ENCODE results near the gene BRD3OS. TPM values are rescaled to one million over a fixed set of nuclear protein-coding genes. Genes with fewer than 3 reads are reported as not detected.

Gene BRD3OS
- total and polyA plus RNA-seq, 2 of the 4 experiments (the other 2 are of a cell fraction) = 15.8 to 20.7 TPM

DNA sequence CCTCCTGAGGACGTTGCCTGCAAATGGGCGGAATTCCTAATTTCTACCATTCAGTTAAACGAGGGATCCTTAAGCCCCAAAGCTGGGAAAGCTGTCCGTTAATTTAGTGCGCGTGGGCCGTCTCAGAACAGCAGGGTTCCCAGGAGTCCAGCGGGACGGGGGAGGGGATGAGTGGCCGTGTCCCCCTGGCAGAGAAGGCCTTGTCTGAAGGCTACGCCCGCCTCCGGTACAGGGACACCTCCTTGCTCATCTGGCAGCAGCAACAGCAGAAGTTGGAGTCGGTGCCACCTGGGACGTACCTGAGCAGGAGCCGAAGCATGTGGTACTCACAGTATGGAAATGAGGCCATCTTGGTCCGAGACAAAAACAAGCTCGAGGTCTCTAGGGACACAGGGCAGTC is 1.3 kb downstream of the BRD3OS start:
- dilution Hi-C loops (cut with HindIII; ENCODE audit: low sequenced_read_pairs, unreplicated experiment) = no loop called here
- Histone ChIP-seq H4K20me1 (ENCODE audit: insufficient read depth, low read length) (no peaks in the 10 kb centered on the region), H3K14ac (replicated peaks; ENCODE audit: low read depth, low read length) (no peak overlapping the region), H2AFZ (replicated peaks; ENCODE audit: low read length, poor library complexity) (peak overlapping the region; percentile 98), H3K56ac (ENCODE audit: extremely low read depth, insufficient read depth, low read length) (no peak overlapping the region), H3K23ac (ENCODE audit: low read depth, low read length) (no peak overlapping the region), H3K36me3 (ENCODE audit: control insufficient read depth, insufficient read depth, low read length) (peaks cover 24% of the 10 kb centered on the region; the same call in 1 of the 2 replicates), H3K18ac (ENCODE audit: low read depth, low read length) (no peak overlapping the region), H2BK15ac (ENCODE audit: low read depth, low read length) (no peak overlapping the region), H3K9ac (ENCODE audit: low read depth, low read length) (no peak overlapping the region), H3K4me3 (ENCODE audit: insufficient read depth, low read depth, low read length) (no peak overlapping the region), H3K27me3 (ENCODE audit: control insufficient read depth, insufficient read depth, low read length) (no peaks in the 10 kb centered on the region), H3K79me1 (ENCODE audit: low read depth in 1 of 2, low read length in 2 of 2) (peaks cover 0 to 19% of the 10 kb centered on the region in 2 experiments), H3K4me2 (ENCODE audit: low read depth, low read length) (no peak overlapping the region), H2AK9ac (replicated peaks; ENCODE audit: low read depth, low read length, poor library complexity) (peak overlapping the region; percentile 38), H2AK5ac (ENCODE audit: low read depth, low read length) (no peak overlapping the region), H2BK20ac (ENCODE audit: low read depth, low read length) (no peak overlapping the region), H4K5ac (ENCODE audit: low read depth, low read length) (no peak overlapping the region), H3K4ac (ENCODE audit: low read depth, low read length) (no peak overlapping the region), H2BK5ac (ENCODE audit: low read depth, low read length, poor library complexity, severe bottlenecking) (no peak overlapping the region), H3K4me1 (ENCODE audit: control insufficient read depth, insufficient read depth, low read length) (peaks cover 3% of the 10 kb centered on the region; the same call in 1 of the 2 replicates), H3K9me1 (ENCODE audit: insufficient read depth, low read length) (peaks cover 2% of the 10 kb centered on the region; the same call in 1 of the 2 replicates), H2BK120ac (ENCODE audit: low read depth, low read length) (no peak overlapping the region), H4K91ac (ENCODE audit: insufficient read depth, low read depth, low read length) (no peak overlapping the region), H3K27ac (ENCODE audit: insufficient read depth, low read length) (no peak overlapping the region), H3K9me3 (ENCODE audit: control insufficient read depth, insufficient read depth, low read length) (no peaks in the 10 kb centered on the region), H4K8ac (ENCODE audit: low read depth in 2 of 2, low read length in 2 of 2) (no peak overlapping the region)
- in situ Hi-C loops (cut with MboI; ENCODE audit: low sequenced_read_pairs) = no loop called here
- ChIA-PET CTCF (interaction anchor here (0.9 kb wide), 1 partner anchor 33 kb away, joined by 3 read pairs; no protein-coding TSS in a partner anchor), POLR2A (ENCODE audit: unreplicated experiment) (no interaction called here)
- no peak for TF ChIP-seq RCOR1 (IDR thresholded peaks at IDR 0.05; ENCODE audit: insufficient replicate concordance, low read length)
- TF ChIP-seq RAD21 (IDR thresholded peaks at IDR 0.05; ENCODE audit: low read length) = no peak
- WGBS, 2 experiments (ENCODE audit: extremely low coverage in 2 of 2, insufficient read length in 1 of 2) = 84% methylated on average over 16 of the region's 18 CpGs; no CpG with 5 or more reads in 1 of the 2 experiments
- ATAC-seq (ENCODE audit: low read depth) = no peak
- no peak for DNase-seq
- intact Hi-C loops (cut with micrococcal nuclease) = no loop called here
- BruUV-seq (replicated peaks) = TSS peak; percentile 71
